Measurements from ENCODE around the gene SERTM2.

DNA sequence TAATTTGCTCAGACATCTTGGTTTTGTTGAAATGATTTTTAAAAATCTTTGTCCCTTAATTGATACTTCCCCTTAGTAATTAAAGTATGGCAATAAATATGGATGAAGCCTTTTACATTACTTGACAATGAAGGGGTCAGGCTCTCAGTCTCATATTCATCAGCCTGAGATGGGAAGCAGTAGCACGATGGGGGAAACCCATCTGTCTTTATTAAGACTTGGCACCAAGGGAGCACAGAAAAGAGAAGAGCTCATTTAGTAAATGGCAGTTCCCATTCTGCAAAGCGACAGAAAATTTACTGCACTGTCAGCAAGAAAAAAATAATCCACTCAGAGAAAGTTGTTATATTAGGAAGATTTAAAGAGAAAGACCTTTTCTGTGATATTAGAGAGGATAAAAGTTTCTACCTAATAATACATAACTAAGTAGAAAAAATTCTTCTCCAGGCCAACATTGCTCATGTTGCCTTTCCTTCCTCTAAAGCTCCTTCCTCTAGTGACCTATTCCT lies 7.9 kb upstream of the SERTM2 start:
- TF ChIP-seq, protein P1, sequence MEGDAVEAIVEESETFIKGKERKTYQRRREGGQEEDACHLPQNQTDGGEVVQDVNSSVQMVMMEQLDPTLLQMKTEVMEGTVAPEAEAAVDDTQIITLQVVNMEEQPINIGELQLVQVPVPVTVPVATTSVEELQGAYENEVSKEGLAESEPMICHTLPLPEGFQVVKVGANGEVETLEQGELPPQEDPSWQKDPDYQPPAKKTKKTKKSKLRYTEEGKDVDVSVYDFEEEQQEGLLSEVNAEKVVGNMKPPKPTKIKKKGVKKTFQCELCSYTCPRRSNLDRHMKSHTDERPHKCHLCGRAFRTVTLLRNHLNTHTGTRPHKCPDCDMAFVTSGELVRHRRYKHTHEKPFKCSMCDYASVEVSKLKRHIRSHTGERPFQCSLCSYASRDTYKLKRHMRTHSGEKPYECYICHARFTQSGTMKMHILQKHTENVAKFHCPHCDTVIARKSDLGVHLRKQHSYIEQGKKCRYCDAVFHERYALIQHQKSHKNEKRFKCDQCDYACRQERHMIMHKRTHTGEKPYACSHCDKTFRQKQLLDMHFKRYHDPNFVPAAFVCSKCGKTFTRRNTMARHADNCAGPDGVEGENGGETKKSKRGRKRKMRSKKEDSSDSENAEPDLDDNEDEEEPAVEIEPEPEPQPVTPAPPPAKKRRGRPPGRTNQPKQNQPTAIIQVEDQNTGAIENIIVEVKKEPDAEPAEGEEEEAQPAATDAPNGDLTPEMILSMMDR (IDR thresholded peaks at IDR 0.05; ENCODE audit: low read depth, low read length): no peak
- TF ChIP-seq EZH2phosphoT487 (IDR thresholded peaks at IDR 0.05; ENCODE audit: low read depth): no peak

Measured in OCI-LY3 (cell line).